Measurements from ENCODE around the gene MEX3D. TPM values are rescaled to one million over a fixed set of nuclear protein-coding genes. Genes with fewer than 3 reads are reported as not detected.

Gene MEX3D
- polyA plus RNA-seq, 4 donors: 21.8 to 33.4 (median 31.2) TPM

- no peak for DNase-seq (ENCODE audit: low read depth in 4 of 4, low spot score in 3 of 4)
Observed at GRCh38 chr19:1508507-1508856, 59.6 kb downstream of the MEX3D start.

- DNase-seq (ENCODE audit: low read depth in 4 of 4, low spot score in 3 of 4): peak; percentile 86 to 92 (median 89)
Observed at GRCh38 chr19:1507763-1508506, 60.2 kb downstream of the MEX3D start.

- DNase-seq (ENCODE audit: low read depth in 4 of 4, low spot score in 3 of 4): no peak
Observed at GRCh38 chr19:1507192-1507660, 60.9 kb downstream of the MEX3D start.

- DNase-seq (ENCODE audit: low read depth in 4 of 4, low spot score in 3 of 4): no peak
Observed at GRCh38 chr19:1505991-1506881, 61.9 kb downstream of the MEX3D start.

- DNase-seq (ENCODE audit: low read depth in 4 of 4, low spot score in 3 of 4): no peak
Observed at GRCh38 chr19:1505012-1505411, 63.1 kb downstream of the MEX3D start.

Other genes with a start within 250 kb of the MEX3D start
- 10 to 100 TPM; 32.0 to 90.9 (median 46.4) TPM for gene NDUFS7, start 184.4 kb downstream of the MEX3D start, polyA plus RNA-seq (ENCODE audit: insufficient read length in 4 of 4)
- 10 to 100 TPM; 24.2 to 37.3 (median 30.3) TPM for gene GAMT, start 166.8 kb downstream of the MEX3D start, polyA plus RNA-seq (ENCODE audit: insufficient read length in 4 of 4)
- 100 to 1,000 TPM in 1 of 4 donors, 10 to 100 TPM in 3; 61.7 to 103 (median 80.9) TPM for gene DAZAP1, start 160.7 kb downstream of the MEX3D start, polyA plus RNA-seq (ENCODE audit: insufficient read length in 4 of 4)
- 100 to 1,000 TPM; 544 to 886 (median 605) TPM for gene RPS15, start 129.9 kb downstream of the MEX3D start, polyA plus RNA-seq (ENCODE audit: insufficient read length in 4 of 4)
- gene APC2, start 118.2 kb downstream of the MEX3D start, polyA plus RNA-seq (ENCODE audit: insufficient read length in 4 of 4): 1 to 10 TPM; 1.0 to 1.5 (median 1.2) TPM
- gene C19orf25, start 89.1 kb downstream of the MEX3D start, polyA plus RNA-seq (ENCODE audit: insufficient read length in 4 of 4): 10 to 100 TPM; 16.5 to 37.0 (median 21.9) TPM
- 1 to 10 TPM; 2.1 to 9.8 (median 5.2) TPM for gene PCSK4, start 78.0 kb downstream of the MEX3D start, polyA plus RNA-seq (ENCODE audit: insufficient read length in 4 of 4)
- gene REEP6, start 77.1 kb downstream of the MEX3D start, polyA plus RNA-seq (ENCODE audit: insufficient read length in 4 of 4): 10 to 100 TPM in 2 of 4 donors, 1 to 10 TPM in 2; 2.2 to 23.5 (median 14.0) TPM
- 1 to 10 TPM in 2 of 4 donors, under 1 TPM in 2; 0.79 to 2.5 (median 0.96) TPM for gene ADAMTSL5, start 55.3 kb downstream of the MEX3D start, polyA plus RNA-seq (ENCODE audit: insufficient read length in 4 of 4)
- under 1 TPM; 0.11 to 0.70 (median 0.35) TPM for gene PLK5, start 44.2 kb downstream of the MEX3D start, polyA plus RNA-seq (ENCODE audit: insufficient read length in 4 of 4)
- 10 to 100 TPM; 43.1 to 80.9 (median 44.9) TPM for gene MBD3, start 24.5 kb upstream of the MEX3D start, polyA plus RNA-seq (ENCODE audit: insufficient read length in 4 of 4)
- 100 to 1,000 TPM in 2 of 4 donors, 10 to 100 TPM in 2; 86.3 to 159 (median 107) TPM for gene UQCR11, start 37.1 kb upstream of the MEX3D start, polyA plus RNA-seq (ENCODE audit: insufficient read length in 4 of 4)
- 100 to 1,000 TPM; 104 to 127 (median 108) TPM for gene TCF3, start 84.3 kb upstream of the MEX3D start, polyA plus RNA-seq (ENCODE audit: insufficient read length in 4 of 4)
- gene ONECUT3, start 185.2 kb upstream of the MEX3D start, polyA plus RNA-seq (ENCODE audit: insufficient read length in 4 of 4): under 1 TPM in 3 of 4 donors, not detected in 1; 0.03 to 0.05 (median 0.03) TPM
- 1 to 10 TPM in 1 of 4 donors, under 1 TPM in 3; 0.36 to 2.0 (median 0.64) TPM for gene ATP8B3, start 244.0 kb upstream of the MEX3D start, polyA plus RNA-seq (ENCODE audit: insufficient read length in 4 of 4)

All from left renal pelvis (tissue), 4 donors.